ENCODE results near the gene NDUFS7.

The NDUFS7 gene

DNA sequence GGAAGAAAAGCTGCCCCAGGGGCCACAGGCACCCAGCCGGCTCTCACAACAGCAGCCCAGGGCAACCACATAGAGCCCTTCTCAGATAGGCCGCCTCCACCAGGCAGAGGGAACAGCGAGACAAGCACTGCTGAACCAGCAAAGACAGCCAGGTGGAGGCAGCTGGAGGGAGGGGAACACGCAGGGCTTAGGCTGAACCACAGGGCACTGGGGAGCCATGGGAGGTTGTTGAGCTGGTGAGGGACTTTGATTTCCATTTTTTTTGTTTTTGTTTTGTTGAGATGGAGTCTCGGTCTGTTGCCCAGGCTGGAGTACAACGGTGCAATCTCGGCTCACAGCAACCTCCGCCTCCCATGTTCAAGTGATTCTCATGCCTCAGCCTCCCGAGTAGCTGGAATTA lies 14.1 kb downstream of the NDUFS7 start:
- DNase-seq (ENCODE audit: low spot score): no peak
- Histone ChIP-seq H3K4me3 (no peak overlapping the region), H3K27ac (no peak overlapping the region)
- TF ChIP-seq, protein P1, sequence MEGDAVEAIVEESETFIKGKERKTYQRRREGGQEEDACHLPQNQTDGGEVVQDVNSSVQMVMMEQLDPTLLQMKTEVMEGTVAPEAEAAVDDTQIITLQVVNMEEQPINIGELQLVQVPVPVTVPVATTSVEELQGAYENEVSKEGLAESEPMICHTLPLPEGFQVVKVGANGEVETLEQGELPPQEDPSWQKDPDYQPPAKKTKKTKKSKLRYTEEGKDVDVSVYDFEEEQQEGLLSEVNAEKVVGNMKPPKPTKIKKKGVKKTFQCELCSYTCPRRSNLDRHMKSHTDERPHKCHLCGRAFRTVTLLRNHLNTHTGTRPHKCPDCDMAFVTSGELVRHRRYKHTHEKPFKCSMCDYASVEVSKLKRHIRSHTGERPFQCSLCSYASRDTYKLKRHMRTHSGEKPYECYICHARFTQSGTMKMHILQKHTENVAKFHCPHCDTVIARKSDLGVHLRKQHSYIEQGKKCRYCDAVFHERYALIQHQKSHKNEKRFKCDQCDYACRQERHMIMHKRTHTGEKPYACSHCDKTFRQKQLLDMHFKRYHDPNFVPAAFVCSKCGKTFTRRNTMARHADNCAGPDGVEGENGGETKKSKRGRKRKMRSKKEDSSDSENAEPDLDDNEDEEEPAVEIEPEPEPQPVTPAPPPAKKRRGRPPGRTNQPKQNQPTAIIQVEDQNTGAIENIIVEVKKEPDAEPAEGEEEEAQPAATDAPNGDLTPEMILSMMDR (IDR thresholded peaks at IDR 0.05): no peak

DNA sequence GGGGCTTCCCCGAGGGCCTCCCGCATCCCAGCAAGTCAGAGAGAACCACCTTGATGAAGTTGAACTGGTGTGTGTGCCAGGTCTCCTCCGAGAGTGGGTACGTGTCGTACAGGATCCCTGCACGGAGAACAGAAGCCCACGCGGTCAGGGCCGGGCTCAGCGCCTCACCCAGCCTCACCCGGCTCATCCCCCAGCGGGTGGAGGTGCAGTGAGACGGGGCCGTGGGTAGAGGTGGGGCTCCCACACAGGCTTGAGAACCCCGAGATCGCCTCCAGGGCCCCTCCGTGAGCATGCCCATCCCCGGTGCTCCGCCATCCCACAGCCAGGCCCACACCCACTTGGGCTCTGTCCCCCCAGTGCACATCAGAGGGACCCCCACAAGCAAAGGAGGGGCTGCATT lies 15.4 kb downstream of the NDUFS7 start:
- no peak for DNase-seq (ENCODE audit: low spot score)
- TF ChIP-seq, protein P1 (IDR thresholded peaks at IDR 0.05): no peak
- no peak overlapping the region for H3K27ac ChIP-seq
- no peak overlapping the region for H3K4me3 ChIP-seq

DNA sequence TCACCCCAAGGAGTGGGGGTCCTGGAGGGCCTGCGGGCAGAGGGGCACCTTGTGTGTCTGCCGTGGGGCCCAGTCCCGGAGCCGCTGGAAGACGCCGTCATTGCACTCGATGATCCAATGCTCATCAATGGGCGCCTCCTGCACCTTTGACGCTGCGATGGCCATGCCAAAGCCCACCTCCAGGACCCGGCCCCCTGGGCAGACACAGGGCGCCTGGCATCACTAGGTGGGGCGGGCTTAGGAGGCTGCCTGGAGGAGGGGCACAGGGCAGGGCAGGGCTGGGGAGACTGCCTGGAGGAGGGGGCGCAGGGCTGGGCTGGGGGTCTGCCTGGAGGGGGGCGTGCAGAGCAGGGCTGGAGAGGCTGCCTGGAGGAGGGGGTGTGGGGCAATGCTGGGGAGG lies 16.0 kb downstream of the NDUFS7 start:
- H3K4me3 ChIP-seq: no peak overlapping the region
- no peak for DNase-seq (ENCODE audit: low spot score)
- TF ChIP-seq, protein P1 (IDR thresholded peaks at IDR 0.05): no peak
- H3K27ac ChIP-seq: peak overlapping the region in 1 of 2 donors; percentile 70

DNA sequence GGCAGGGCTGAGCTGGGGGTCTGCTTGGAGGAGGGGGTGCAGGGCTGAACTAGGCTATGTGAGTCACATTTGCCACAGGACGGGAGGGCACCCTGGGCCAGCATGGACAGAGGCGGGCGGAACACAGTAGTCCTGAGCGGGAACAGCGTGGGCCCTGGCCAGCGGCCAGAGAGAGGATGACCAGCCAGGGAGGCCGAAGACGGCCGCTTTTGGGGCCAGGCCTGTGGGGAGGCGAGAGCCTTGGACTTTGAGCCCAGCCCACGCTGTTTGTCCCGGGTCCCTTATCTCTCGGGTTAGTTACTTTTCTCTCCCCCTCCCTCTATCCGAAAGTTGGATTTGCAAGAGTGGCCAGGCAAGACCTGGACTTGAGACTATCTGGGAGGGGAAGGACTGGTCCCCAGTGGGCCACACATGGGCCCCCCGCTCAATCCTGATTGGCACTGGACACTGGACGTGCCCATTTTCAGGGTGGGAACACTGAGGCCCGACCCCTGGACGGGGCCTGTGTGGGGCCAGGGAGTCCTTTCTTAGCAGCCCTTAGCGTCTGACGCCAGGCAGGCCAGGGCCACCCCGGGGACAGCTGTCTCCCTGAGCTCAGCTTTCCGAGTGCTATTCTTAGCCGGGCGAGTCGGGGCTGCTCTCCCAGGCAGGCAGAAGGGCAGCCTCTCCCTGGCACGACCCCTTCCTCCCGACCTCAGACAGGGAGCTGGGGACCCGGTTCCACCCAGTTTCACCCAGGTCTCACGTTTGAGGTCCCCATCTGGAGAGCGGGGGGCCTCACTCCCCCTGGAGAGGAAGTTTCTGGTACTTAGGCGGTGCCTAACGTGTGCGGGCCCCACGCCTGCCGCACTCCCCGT lies 16.8 kb downstream of the NDUFS7 start:
- peak overlapping the region; percentile 93 for H3K4me3 ChIP-seq
- TF ChIP-seq, protein P1 (IDR thresholded peaks at IDR 0.05): no peak
- no peak for DNase-seq (ENCODE audit: low spot score)
- peak overlapping the region; percentile 34 to 70 for H3K27ac ChIP-seq

DNA sequence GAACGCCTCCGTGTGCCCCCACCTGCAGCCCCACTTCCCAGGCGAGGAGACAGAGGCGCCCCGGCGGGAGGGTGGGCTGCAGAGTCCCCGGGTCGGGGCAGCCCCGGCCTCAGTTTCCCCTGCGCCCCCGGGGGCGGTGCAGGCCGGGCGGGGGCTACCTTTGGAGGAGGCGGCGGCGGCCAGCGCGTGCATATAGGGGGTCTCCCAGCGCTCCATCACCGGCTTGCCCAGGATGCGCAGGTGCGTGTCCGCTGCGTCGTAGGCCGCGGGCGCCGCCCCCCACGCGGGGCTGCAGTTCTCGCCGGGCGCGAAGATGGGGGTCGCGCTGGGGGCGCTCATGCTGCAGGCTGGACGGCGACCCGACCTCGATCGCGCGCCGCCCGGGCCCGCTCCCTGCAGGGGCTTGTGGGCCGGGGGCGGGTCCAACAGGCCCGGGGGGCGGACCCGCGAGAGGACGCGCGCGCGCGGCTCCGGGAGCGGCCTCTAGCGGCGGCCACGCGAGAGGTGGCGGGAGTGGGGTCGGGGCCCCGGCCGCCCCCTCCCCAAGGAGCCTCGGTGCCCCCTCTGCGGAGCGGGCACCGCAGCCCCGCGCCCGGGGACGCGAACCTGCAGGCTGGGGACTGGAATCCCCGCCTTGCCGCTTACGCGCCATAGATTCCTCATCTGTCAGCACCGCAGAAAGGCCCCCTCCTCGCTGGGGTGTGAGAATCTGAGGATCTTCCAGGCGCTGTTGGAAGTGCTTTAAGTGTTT lies 17.6 kb downstream of the NDUFS7 start, which contains the start of gene GAMT:
Gene GAMT, minus strand, starts transcription at position 405 of the 751 bp plus-strand sequence. Its CDS starts 66 bp downstream, at position 339.
- Histone ChIP-seq H3K27ac (peak within 1 kb of the TSS; percentile 34 to 70), H3K4me3 (peak within 1 kb of the TSS; percentile 93)
- TF ChIP-seq, protein P1 (IDR thresholded peaks at IDR 0.05): peak; percentile 29
- no peak for DNase-seq (ENCODE audit: low spot score)

DNA sequence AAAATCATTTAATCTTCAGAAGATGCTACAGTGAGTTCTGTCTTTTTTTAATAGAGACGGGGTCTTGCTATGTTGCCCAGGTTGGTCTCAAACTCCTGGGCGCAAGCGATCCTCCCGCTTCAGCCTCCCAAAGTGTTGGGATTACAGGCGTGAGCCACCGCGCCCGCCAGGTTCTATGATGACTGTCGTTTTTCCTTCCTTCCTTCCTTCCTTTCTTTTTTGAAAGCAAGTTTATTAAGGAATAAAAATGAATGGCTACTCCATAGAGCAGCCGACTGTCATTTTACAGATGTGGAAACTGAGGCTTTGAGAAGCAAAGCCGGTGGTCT lies 18.1 kb downstream of the NDUFS7 start:
- no peak for DNase-seq (ENCODE audit: low spot score)
- Histone ChIP-seq H3K27ac (no peak overlapping the region), H3K4me3 (peak overlapping the region; percentile 93)
- TF ChIP-seq, protein P1 (IDR thresholded peaks at IDR 0.05): no peak

Data from coronary artery (tissue), 2 donors.